ENCODE measurements around the gene ADCY9. TPM values are rescaled to one million over a fixed set of nuclear protein-coding genes. Genes with fewer than 3 reads are reported as not detected.

ADCY9 gene
- polyA plus RNA-seq, 4 donors: 8.7 to 10.9 (median 9.4) TPM

- no peak for DNase-seq (ENCODE audit: low read depth in 4 of 4, low spot score in 2 of 4)
Measured at GRCh38 chr16:4096509-4096908, 19.7 kb downstream of the ADCY9 start.

GRCh38 chr16:4094127-4094773 is 22.0 kb downstream of the ADCY9 start:
- no peak for DNase-seq (ENCODE audit: low read depth in 4 of 4, low spot score in 2 of 4)

- no peak for DNase-seq (ENCODE audit: low read depth in 4 of 4, low spot score in 2 of 4)
Measured at GRCh38 chr16:4093495-4094126, 22.6 kb downstream of the ADCY9 start.

- DNase-seq (ENCODE audit: low read depth in 4 of 4, low spot score in 2 of 4): no peak
Measured at GRCh38 chr16:4092547-4093265, 23.5 kb downstream of the ADCY9 start.

- DNase-seq (ENCODE audit: low read depth in 4 of 4, low spot score in 2 of 4): no peak
Measured at GRCh38 chr16:4091240-4092012, 24.8 kb downstream of the ADCY9 start.

- DNase-seq (ENCODE audit: low read depth in 4 of 4, low spot score in 2 of 4): no peak
Measured at GRCh38 chr16:4090351-4090851, 25.8 kb downstream of the ADCY9 start.

GRCh38 chr16:4089811-4090301 is 26.4 kb downstream of the ADCY9 start:
- no peak for DNase-seq (ENCODE audit: low read depth in 4 of 4, low spot score in 2 of 4)

GRCh38 chr16:4089251-4089810 is 26.9 kb downstream of the ADCY9 start:
- DNase-seq (ENCODE audit: low read depth in 4 of 4, low spot score in 2 of 4): no peak

- no peak for DNase-seq (ENCODE audit: low read depth in 4 of 4, low spot score in 2 of 4)
Measured at GRCh38 chr16:4087990-4088577, 28.2 kb downstream of the ADCY9 start.

- no peak for DNase-seq (ENCODE audit: low read depth in 4 of 4, low spot score in 2 of 4)
Measured at GRCh38 chr16:4087099-4087885, 28.9 kb downstream of the ADCY9 start.

GRCh38 chr16:4086153-4086552 is 30.1 kb downstream of the ADCY9 start:
- no peak for DNase-seq (ENCODE audit: low read depth in 4 of 4, low spot score in 2 of 4)

- DNase-seq (ENCODE audit: low read depth in 4 of 4, low spot score in 2 of 4): no peak
Measured at GRCh38 chr16:4085405-4085970, 30.8 kb downstream of the ADCY9 start.

- DNase-seq (ENCODE audit: low read depth in 4 of 4, low spot score in 2 of 4): no peak
Measured at GRCh38 chr16:4083347-4083870, 32.8 kb downstream of the ADCY9 start.

GRCh38 chr16:4082474-4083044 is 33.7 kb downstream of the ADCY9 start:
- DNase-seq (ENCODE audit: low read depth in 4 of 4, low spot score in 2 of 4): no peak

GRCh38 chr16:4081521-4082021 is 34.7 kb downstream of the ADCY9 start:
- DNase-seq (ENCODE audit: low read depth in 4 of 4, low spot score in 2 of 4): no peak

- DNase-seq (ENCODE audit: low read depth in 4 of 4, low spot score in 2 of 4): no peak
Measured at GRCh38 chr16:4081047-4081446, 35.2 kb downstream of the ADCY9 start.

GRCh38 chr16:4077174-4077649 is 39.0 kb downstream of the ADCY9 start:
- no peak for DNase-seq (ENCODE audit: low read depth in 4 of 4, low spot score in 2 of 4)

GRCh38 chr16:4075534-4075933 is 40.7 kb downstream of the ADCY9 start:
- DNase-seq (ENCODE audit: low read depth in 4 of 4, low spot score in 2 of 4): no peak
